Activated T-cell treated with anti-CD3 and anti-CD28 coated beads, Interleukin-2, amount 50 U/mL, for 72 hours (primary cell): ENCODE measurements around the gene MBIP. TPM values are rescaled to one million over a fixed set of nuclear protein-coding genes. Genes with fewer than 3 reads are reported as not detected.
"Not testable (repeated sequence)": the region's sequence is repeated elsewhere in the genome, so short reads cannot be mapped to it uniquely, and the experiment has no call there.

ENCODE experiments used
- ATAC-seq, 2 donors: fragments of 150-1000 bp; cut with Tn5 transposase; replicated peaks in 1 of 2; 2 replicates each; pipeline ENCODE4 v1.10.0; 2021; ENCODE audit warnings: moderate library complexity in 2 of 2, mild to moderate bottlenecking in 1 of 2
- DNase-seq, 2 donors: peaks; one replicate each; pipeline ENCODE4 v3.0.0; 2021 to 2022; ENCODE audit warnings: mixed read lengths in 1 of 2
- H3K27ac Mint-ChIP-seq: one replicate; pipeline ENCODE4 v1.8.0; 2022; ENCODE audit warnings: mild to moderate bottlenecking, moderate library complexity, mixed read lengths
- H3K27me3 Mint-ChIP-seq: one replicate; pipeline ENCODE4 v1.8.0; 2022; ENCODE audit warnings: low read depth, mixed read lengths
- H3K36me3 Mint-ChIP-seq, 2 donors: one replicate each; pipeline ENCODE4 v1.8.0; 2022; ENCODE audit warnings: mixed read lengths in 2 of 2, mild to moderate bottlenecking in 1 of 2; ENCODE audit not compliant: insufficient read depth in 2 of 2
- H3K4me1 Mint-ChIP-seq: one replicate; pipeline ENCODE4 v1.8.0; 2022; ENCODE audit warnings: low read depth, mixed read lengths
- H3K4me3 Mint-ChIP-seq, 2 donors: one replicate each; pipeline ENCODE4 v1.8.0; 2022; ENCODE audit warnings: mild to moderate bottlenecking in 2 of 2, mixed read lengths in 2 of 2, moderate library complexity in 2 of 2
- H3K9me3 Mint-ChIP-seq, 2 donors: one replicate each; pipeline ENCODE4 v1.8.0; 2022; ENCODE audit warnings: mixed read lengths in 2 of 2
- total RNA-seq, 2 donors: library from RNA; stranded (reverse); gene quantifications; one replicate each; pipeline ENCODE4 v1.2.3, GENCODE V29; 2022

The MBIP gene
- 10 to 100 TPM; 35.2 to 36.3 TPM for total RNA-seq

GRCh38 chr14:36320200-36320896 lies at the start of gene MBIP:
Gene MBIP, minus strand, starts transcription at chr14:36320637. Its CDS starts 49 bp downstream, at chr14:36320588.
- peak; percentile 94 to 97 for ATAC-seq
- H3K4me3 Mint-ChIP-seq: peak within 1 kb of the TSS; percentile 96
- peak; percentile 89 to 92 for DNase-seq
- H3K27me3 Mint-ChIP-seq: peaks cover 19% of the 10 kb centered on the region
- peaks cover 4 to 8% of the 10 kb centered on the region in 2 donors for H3K36me3 Mint-ChIP-seq
- peaks cover 52% of the 10 kb centered on the region for H3K4me1 Mint-ChIP-seq
- peak within 1 kb of the TSS; percentile 89 for H3K27ac Mint-ChIP-seq
- H3K9me3 Mint-ChIP-seq: peaks cover 3 to 4% of the 10 kb centered on the region in 2 donors

GRCh38 chr14:36367985-36368774 lies 47.7 kb upstream of the MBIP start:
- ATAC-seq: no peak
- Mint-ChIP-seq H3K4me3 (no peak overlapping the region), H3K36me3 (no peaks in the 10 kb centered on the region), H3K4me1 (no peaks in the 10 kb centered on the region), H3K27me3 (peaks cover 12% of the 10 kb centered on the region), H3K9me3 (no peaks in the 10 kb centered on the region), H3K27ac (no peak overlapping the region)
- DNase-seq: no peak

- DNase-seq (no peak), ATAC-seq (no peak)
- Mint-ChIP-seq H3K27ac (no peak overlapping the region), H3K9me3 (no peaks in the 10 kb centered on the region), H3K27me3 (peaks cover 12% of the 10 kb centered on the region), H3K36me3 (no peaks in the 10 kb centered on the region), H3K4me1 (no peaks in the 10 kb centered on the region), H3K4me3 (no peak overlapping the region)
Measured at GRCh38 chr14:36365766-36366165, 45.3 kb upstream of the MBIP start.

GRCh38 chr14:36363704-36364103 lies 43.3 kb upstream of the MBIP start:
- no peaks in the 10 kb centered on the region for H3K36me3 Mint-ChIP-seq
- H3K9me3 Mint-ChIP-seq: no peaks in the 10 kb centered on the region
- ATAC-seq (no peak), DNase-seq (no peak)
- no peak overlapping the region for H3K4me3 Mint-ChIP-seq
- H3K4me1 Mint-ChIP-seq: no peaks in the 10 kb centered on the region
- H3K27me3 Mint-ChIP-seq: peaks cover 12% of the 10 kb centered on the region
- H3K27ac Mint-ChIP-seq: no peak overlapping the region

GRCh38 chr14:36362648-36363047 lies 42.2 kb upstream of the MBIP start:
- no peaks in the 10 kb centered on the region for H3K9me3 Mint-ChIP-seq
- no peak overlapping the region for H3K4me3 Mint-ChIP-seq
- no peaks in the 10 kb centered on the region for H3K4me1 Mint-ChIP-seq
- no peak for ATAC-seq
- no peak overlapping the region for H3K27ac Mint-ChIP-seq
- no peaks in the 10 kb centered on the region for H3K36me3 Mint-ChIP-seq
- no peak for DNase-seq
- H3K27me3 Mint-ChIP-seq: peaks cover 12% of the 10 kb centered on the region

- ATAC-seq (no peak), DNase-seq (no peak)
- H3K4me3 Mint-ChIP-seq: no peak overlapping the region
- peaks cover 2% of the 10 kb centered on the region in 2 donors for H3K9me3 Mint-ChIP-seq
- H3K36me3 Mint-ChIP-seq: peaks cover 0 to 2% of the 10 kb centered on the region in 2 donors
- no peaks in the 10 kb centered on the region for H3K4me1 Mint-ChIP-seq
- H3K27ac Mint-ChIP-seq: no peak overlapping the region
- peaks cover 12% of the 10 kb centered on the region for H3K27me3 Mint-ChIP-seq
Measured at GRCh38 chr14:36361210-36361853, 40.9 kb upstream of the MBIP start.

GRCh38 chr14:36356862-36357261 lies 36.4 kb upstream of the MBIP start:
- H3K4me1 Mint-ChIP-seq: no peaks in the 10 kb centered on the region

GRCh38 chr14:36346052-36346451 lies 25.6 kb upstream of the MBIP start:
- Mint-ChIP-seq H3K4me1 (no peaks in the 10 kb centered on the region), H3K27me3 (peaks cover 25% of the 10 kb centered on the region), H3K4me3 (no peak overlapping the region), H3K9me3 (no peaks in the 10 kb centered on the region), H3K36me3 (no peaks in the 10 kb centered on the region), H3K27ac (no peak overlapping the region)
- no peak for ATAC-seq
- DNase-seq: no peak

More at GRCh38 chr14:36356862-36357261, 36.4 kb upstream of the MBIP start:
- H3K36me3 Mint-ChIP-seq: peaks cover 4 to 5% of the 10 kb centered on the region in 2 donors
- peaks cover 7% of the 10 kb centered on the region for H3K27me3 Mint-ChIP-seq
- ATAC-seq (no peak), DNase-seq (no peak)
- peaks cover 2 to 7% of the 10 kb centered on the region in 2 donors for H3K9me3 Mint-ChIP-seq
- H3K27ac Mint-ChIP-seq: no peak overlapping the region
- no peak overlapping the region for H3K4me3 Mint-ChIP-seq

GRCh38 chr14:36344211-36344610 lies 23.8 kb upstream of the MBIP start:
- DNase-seq (no peak), ATAC-seq (no peak)
- H3K27me3 Mint-ChIP-seq: peaks cover 23% of the 10 kb centered on the region
- H3K27ac Mint-ChIP-seq: no peak overlapping the region
- no peaks in the 10 kb centered on the region for H3K36me3 Mint-ChIP-seq
- H3K4me1 Mint-ChIP-seq: peaks cover 14% of the 10 kb centered on the region
- H3K4me3 Mint-ChIP-seq: no peak overlapping the region
- H3K9me3 Mint-ChIP-seq: no peaks in the 10 kb centered on the region

- DNase-seq, H3K4me3 Mint-ChIP-seq, H3K27ac Mint-ChIP-seq, H3K9me3 Mint-ChIP-seq, H3K36me3 Mint-ChIP-seq, ATAC-seq: not testable (repeated sequence)
- Mint-ChIP-seq H3K27me3 (peaks cover 35% of the 10 kb centered on the region), H3K4me1 (peaks cover 18% of the 10 kb centered on the region)
Measured at GRCh38 chr14:36341811-36342210, 21.4 kb upstream of the MBIP start.

- peak overlapping the region; percentile 43 for H3K27ac Mint-ChIP-seq
- no peak for DNase-seq
- no peaks in the 10 kb centered on the region for H3K36me3 Mint-ChIP-seq
- H3K27me3 Mint-ChIP-seq: peaks cover 42% of the 10 kb centered on the region
- H3K9me3 Mint-ChIP-seq: no peaks in the 10 kb centered on the region
- peak overlapping the region in 1 of 2 donors; percentile 36 for H3K4me3 Mint-ChIP-seq
- ATAC-seq: peak; percentile 77 to 86
- H3K4me1 Mint-ChIP-seq: peaks cover 18% of the 10 kb centered on the region
Measured at GRCh38 chr14:36340276-36340890, 19.9 kb upstream of the MBIP start.

GRCh38 chr14:36339816-36340215 lies 19.4 kb upstream of the MBIP start:
- Mint-ChIP-seq H3K4me1 (peaks cover 18% of the 10 kb centered on the region), H3K27me3 (peaks cover 48% of the 10 kb centered on the region), H3K27ac (peak overlapping the region; percentile 43), H3K4me3 (peak overlapping the region in 1 of 2 donors; percentile 36), H3K9me3 (no peaks in the 10 kb centered on the region), H3K36me3 (no peaks in the 10 kb centered on the region)
- ATAC-seq (peak in 1 of 2 donors; percentile 37), DNase-seq (no peak)

- Mint-ChIP-seq H3K27ac (no peak overlapping the region), H3K4me3 (no peak overlapping the region), H3K36me3 (no peaks in the 10 kb centered on the region), H3K4me1 (no peaks in the 10 kb centered on the region), H3K9me3 (no peaks in the 10 kb centered on the region), H3K27me3 (peaks cover 32% of the 10 kb centered on the region)
- DNase-seq (no peak), ATAC-seq (no peak)
Measured at GRCh38 chr14:36333119-36333518, 12.7 kb upstream of the MBIP start.
